H1 (cell line): ENCODE measurements around the gene XYLB. TPM values are rescaled to one million over a fixed set of nuclear protein-coding genes. Genes with fewer than 3 reads are reported as not detected.

ENCODE experiments used
- CTCF ChIA-PET: fragments of 300-600 bp; sonication (Branson Sonifier 250); formaldehyde crosslinking; loops from one replicate; lab custom pipeline; 2021; ENCODE audit not compliant: partially characterized antibody; lab: Charles Lee
- POLR2A ChIA-PET: fragments of 300-600 bp; sonication (Branson Sonifier 250); formaldehyde crosslinking; loops from one replicate; lab custom pipeline; 2021; ENCODE audit warnings: inconsistent platforms; ENCODE audit not compliant: partially characterized antibody; lab: Charles Lee
- DNase-seq, 2 experiments: peaks; one replicate each; pipeline versions ENCODE4 v3.0.0 to v3.0.0-alpha.2; 2010 to 2022; ENCODE audit warnings: low spot score in 2 of 2, low read depth in 1 of 2, mixed read lengths in 1 of 2
- FAIRE-seq: peaks from 2 replicates; lab custom pipeline; 2011; peaks lifted over from hg19 to GRCh38; lab: Jason Lieb, UNC
- H2AFZ ChIP-seq: 2 replicates; pipeline ENCODE4 v1.8.1; 2012; ENCODE audit warnings: low read length, inconsistent platforms
- H2AK5ac ChIP-seq: 2 replicates; pipeline ENCODE4 v1.6.1; 2013; ENCODE audit warnings: low read depth, low read length
- H2BK120ac ChIP-seq: replicated peaks from 2 replicates; pipeline ENCODE3; 2013; ENCODE audit warnings: low read depth, low read length, inconsistent platforms
- H2BK12ac ChIP-seq: 2 replicates; pipeline ENCODE4 v1.6.1; 2013; ENCODE audit warnings: low read depth, low read length
- H2BK15ac ChIP-seq: 2 replicates; pipeline ENCODE4 v1.6.1; 2013; ENCODE audit warnings: low read length
- H2BK20ac ChIP-seq: 2 replicates; pipeline ENCODE4 v1.6.1; 2013; ENCODE audit warnings: low read length
- H2BK5ac ChIP-seq: 2 replicates; pipeline ENCODE4 v1.6.1; 2013; ENCODE audit warnings: low read depth, low read length
- H3K14ac ChIP-seq: 2 replicates; pipeline ENCODE4 v1.6.1; 2013; ENCODE audit warnings: inconsistent platforms; ENCODE audit not compliant: insufficient read length
- H3K18ac ChIP-seq: 2 replicates; pipeline ENCODE4 v1.6.1; 2013; ENCODE audit warnings: low read length; ENCODE audit errors: extremely low read depth
- H3K23ac ChIP-seq: 2 replicates; pipeline ENCODE4 v1.6.1; 2013; ENCODE audit warnings: inconsistent platforms; ENCODE audit not compliant: insufficient read length
- H3K23me2 ChIP-seq: 2 replicates; pipeline ENCODE4 v1.6.1; 2013; ENCODE audit warnings: low read depth, low read length
- H3K27ac ChIP-seq: 2 replicates; pipeline ENCODE4 v1.6.1; 2011; ENCODE audit warnings: low read depth, low read length, inconsistent platforms
- H3K27me3 ChIP-seq, 4 experiments: replicated peaks in 1 of 4; 1 replicate in 1 of 4; 2 replicates in 3 of 4; pipeline versions ENCODE4 v1.6.1 to v1.8.1; 2011 to 2013; ENCODE audit warnings: low read length in 3 of 4, mild to moderate bottlenecking in 3 of 4, inconsistent platforms in 2 of 4, mixed read lengths in 2 of 4, moderate library complexity in 1 of 4; ENCODE audit not compliant: control insufficient read depth in 3 of 4, insufficient read depth in 3 of 4; ENCODE audit errors: extremely low read depth in 1 of 4
- H3K36me3 ChIP-seq, 4 experiments: 2 replicates each; pipeline versions ENCODE4 v1.6.1 to v1.8.1; 2011 to 2013; ENCODE audit warnings: mild to moderate bottlenecking in 4 of 4, low read length in 3 of 4, moderate library complexity in 2 of 4, control low read depth in 1 of 4, inconsistent platforms in 1 of 4; ENCODE audit not compliant: insufficient read depth in 4 of 4, control insufficient read depth in 2 of 4
- H3K4ac ChIP-seq: replicated peaks from 2 replicates; pipeline ENCODE3; 2013; ENCODE audit warnings: low read length, low read depth, mixed read lengths, inconsistent platforms; ENCODE audit not compliant: insufficient read length
- H3K4me1 ChIP-seq, 4 experiments: replicated peaks in 1 of 4; 1 replicate in 1 of 4; 2 replicates in 3 of 4; pipeline versions ENCODE4 v1.6.1 to v1.8.1; 2011 to 2013; ENCODE audit warnings: low read length in 3 of 4, inconsistent platforms in 2 of 4, mixed read lengths in 1 of 4; ENCODE audit not compliant: insufficient read depth in 4 of 4, control insufficient read depth in 3 of 4
- H3K4me2 ChIP-seq, 2 experiments: 2 replicates each; pipeline versions ENCODE4 v1.6.1 to v1.8.1; 2011 to 2013; ENCODE audit warnings: low read depth in 2 of 2, low read length in 2 of 2, control low read depth in 1 of 2, inconsistent platforms in 1 of 2, mild to moderate bottlenecking in 1 of 2; ENCODE audit not compliant: insufficient read depth in 1 of 2
- H3K4me3 ChIP-seq, 4 experiments: fragments of 200-600, 300-600 bp in 1 of 4; sonication (generic), shearing (Covaris generic), sonication (Bioruptor Twin) in 1 of 4; 2 replicates each; pipeline versions ENCODE4 v1.5.1 to v1.8.1; 2011 to 2016; ENCODE audit warnings: low read length in 4 of 4, low read depth in 3 of 4, control low read depth in 2 of 4, inconsistent platforms in 2 of 4, mild to moderate bottlenecking in 2 of 4, mixed read lengths in 1 of 4, moderate library complexity in 1 of 4; ENCODE audit not compliant: insufficient read depth in 2 of 4; ENCODE audit errors: extremely low read depth in 1 of 4
- H3K56ac ChIP-seq: replicated peaks from 2 replicates; pipeline ENCODE3; 2013; ENCODE audit warnings: low read depth, mild to moderate bottlenecking, mixed read lengths, low read length, inconsistent platforms; ENCODE audit not compliant: insufficient read length
- H3K79me1 ChIP-seq: 2 replicates; pipeline ENCODE4 v1.6.1; 2013; ENCODE audit warnings: low read depth, low read length, control low read depth
- H3K79me2 ChIP-seq, 2 experiments: 2 replicates each; pipeline versions ENCODE4 v1.6.1 to v1.8.1; 2012 to 2013; ENCODE audit warnings: low read length in 2 of 2, mild to moderate bottlenecking in 2 of 2, inconsistent platforms in 1 of 2; ENCODE audit not compliant: insufficient read depth in 2 of 2, control insufficient read depth in 1 of 2
- H3K9ac ChIP-seq, 4 experiments: replicated peaks in 1 of 4; 1 replicate in 1 of 4; 2 replicates in 3 of 4; pipeline versions ENCODE4 v1.6.1 to v1.8.1; 2011 to 2013; ENCODE audit warnings: low read depth in 3 of 4, low read length in 3 of 4, control low read depth in 2 of 4, mild to moderate bottlenecking in 2 of 4, moderate library complexity in 2 of 4, inconsistent platforms in 1 of 4; ENCODE audit errors: extremely low read depth in 1 of 4
- H3K9me3 ChIP-seq, 2 experiments: 2 replicates each; pipeline versions ENCODE4 v1.6.1 to v1.8.1; 2012 to 2013; ENCODE audit warnings: mild to moderate bottlenecking in 2 of 2, moderate library complexity in 2 of 2, control low read depth in 1 of 2, inconsistent platforms in 1 of 2, low read depth in 1 of 2, low read length in 1 of 2, mixed read lengths in 1 of 2; ENCODE audit not compliant: insufficient read depth in 2 of 2
- H4K20me1 ChIP-seq, 2 experiments: replicated peaks in 1 of 2; 2 replicates each; pipeline versions ENCODE3 to v1.8.1; 2011 to 2013; ENCODE audit warnings: inconsistent platforms in 2 of 2, low read length in 2 of 2, mild to moderate bottlenecking in 1 of 2; ENCODE audit not compliant: insufficient read depth in 2 of 2, control insufficient read depth in 1 of 2
- H4K5ac ChIP-seq: 2 replicates; pipeline ENCODE4 v1.6.1; 2013; ENCODE audit warnings: low read length, low read depth, mixed read lengths, inconsistent platforms; ENCODE audit not compliant: insufficient read length
- H4K8ac ChIP-seq: 2 replicates; pipeline ENCODE4 v1.8.0; 2013; ENCODE audit warnings: mild to moderate bottlenecking, moderate library complexity, low read length, inconsistent platforms; ENCODE audit not compliant: insufficient read depth; ENCODE audit errors: extremely low read depth
- H4K91ac ChIP-seq: replicated peaks from 2 replicates; pipeline ENCODE3; 2013; ENCODE audit warnings: low read length, mixed read lengths, inconsistent platforms; ENCODE audit not compliant: insufficient read length
- BACH1 ChIP-seq: IDR thresholded peaks from 2 replicates; pipeline ENCODE4 v1.6.1; 2012; ENCODE audit warnings: low read length, improper control_type of control experiment
- BRCA1 ChIP-seq: IDR thresholded peaks from 2 replicates; pipeline ENCODE4 v1.6.1; 2012; ENCODE audit warnings: low read depth, low read length, improper control_type of control experiment
- EZH2 ChIP-seq: fragments of 200-600 bp; sonication (generic); IDR thresholded peaks from 2 replicates; pipeline ENCODE4 v1.7.1; 2012; ENCODE audit warnings: low read depth, mild to moderate bottlenecking, moderate library complexity, low read length, inconsistent platforms; ENCODE audit not compliant: severe bottlenecking
- GTF2F1 ChIP-seq: IDR thresholded peaks from 2 replicates; pipeline ENCODE4 v1.6.1; 2012; ENCODE audit warnings: low read depth, low read length, improper control_type of control experiment, borderline replicate concordance
- POLR2A ChIP-seq, 2 experiments: IDR thresholded peaks; 1 replicate in 1 of 2; 2 replicates in 1 of 2; pipeline ENCODE4 v1.6.1; 2011; ENCODE audit warnings: low read depth in 2 of 2, low read length in 2 of 2, mild to moderate bottlenecking in 2 of 2; ENCODE audit errors: control extremely low read depth in 1 of 2
- SAP30 ChIP-seq: fragments of 300-600 bp; sonication (generic); IDR thresholded peaks from 2 replicates; pipeline ENCODE4 v1.7.1; 2012; ENCODE audit warnings: low read length, moderate library complexity, mild to moderate bottlenecking, inconsistent platforms; ENCODE audit not compliant: insufficient read depth, insufficient replicate concordance
- SIN3A ChIP-seq, 2 experiments: IDR thresholded peaks in 1 of 2; conservative IDR thresholded peaks in 1 of 2; 2 replicates each; pipeline ENCODE4 v1.6.1; 2011 to 2012; ENCODE audit warnings: low read length in 2 of 2, improper control_type of control experiment in 1 of 2, low read depth in 1 of 2, mild to moderate bottlenecking in 1 of 2
- TAF1 ChIP-seq: IDR thresholded peaks from 2 replicates; pipeline ENCODE4 v1.6.1; 2011; ENCODE audit warnings: mild to moderate bottlenecking, low read depth, low read length
- TBP ChIP-seq: IDR thresholded peaks from 2 replicates; pipeline ENCODE4 v1.6.1; 2011; ENCODE audit warnings: low read depth, low read length, improper control_type of control experiment
- TCF12 ChIP-seq: IDR thresholded peaks from 2 replicates; pipeline ENCODE4 v1.6.1; 2011; ENCODE audit warnings: low read depth, mild to moderate bottlenecking, low read length
- WGBS, 2 experiments: shearing (Covaris generic) in 1 of 2; methylation state at CpG; one replicate each; pipeline versions ENCODE4 v1.1.6 to v1.1.7; 2013 to 2015; ENCODE audit warnings: low lambda C conversion rate in 2 of 2, mixed read lengths in 2 of 2, inconsistent platforms in 1 of 2, low coverage in 1 of 2, missing lambda C conversion rate in 1 of 2; ENCODE audit not compliant: insufficient replicate concordance in 2 of 2, insufficient coverage in 1 of 2, insufficient read length in 1 of 2; ENCODE audit errors: extremely low coverage in 1 of 2, missing lambda C conversion rate in 1 of 2; 5-methylcytosine and 5-hydroxymethylcytosine counted together
- polyA plus RNA-seq, 7 experiments: library from polyadenylated mRNA; depleted of rRNA in 3 of 7; stranded (reverse) in 5 of 7; unstranded in 2 of 7; fragments of >200 nt in 5 of 7; fragments of 200-250 nt in 2 of 7; gene quantifications; 1 replicate in 5 of 7; 2 replicates in 1 of 7; 4 replicates in 1 of 7; pipeline versions ENCODE4 v1.2.1 to v1.2.3, GENCODE V29; 2011 to 2013; ENCODE audit warnings: missing spikeins in 2 of 7, mixed read lengths in 2 of 7
- total RNA-seq: library from RNA; stranded (reverse); fragmentation: NEBNext Ultra II Directional; extraction: Animal tissue kit (Norgen Biotek cat#: 25700); gene quantifications from 2 replicates; pipeline ENCODE4 v1.2.1, GENCODE V29; 2021
- TF ChIP-seq, protein P1 (sequence below), 3 experiments: IDR thresholded peaks; 1 replicate in 2 of 3; 2 replicates in 1 of 3; pipeline versions ENCODE4 v1.5.1 to v1.6.1; 2011; ENCODE audit warnings: low read length in 3 of 3, mild to moderate bottlenecking in 3 of 3, inconsistent platforms in 2 of 3, low read depth in 1 of 3, moderate library complexity in 1 of 3; ENCODE audit not compliant: insufficient read depth in 1 of 3; ENCODE audit errors: control extremely low read depth in 1 of 3
- TF ChIP-seq, protein P2 (sequence below): IDR thresholded peaks from 2 replicates; pipeline ENCODE4 v1.6.1; 2012; ENCODE audit warnings: inconsistent platforms

The XYLB gene
- total and polyA plus RNA-seq, 2 of the 8 experiments (the other 6 are each of a cell fraction or from before 2014, with no cell fraction given), result 1.7 to 5.5 TPM

DNA sequence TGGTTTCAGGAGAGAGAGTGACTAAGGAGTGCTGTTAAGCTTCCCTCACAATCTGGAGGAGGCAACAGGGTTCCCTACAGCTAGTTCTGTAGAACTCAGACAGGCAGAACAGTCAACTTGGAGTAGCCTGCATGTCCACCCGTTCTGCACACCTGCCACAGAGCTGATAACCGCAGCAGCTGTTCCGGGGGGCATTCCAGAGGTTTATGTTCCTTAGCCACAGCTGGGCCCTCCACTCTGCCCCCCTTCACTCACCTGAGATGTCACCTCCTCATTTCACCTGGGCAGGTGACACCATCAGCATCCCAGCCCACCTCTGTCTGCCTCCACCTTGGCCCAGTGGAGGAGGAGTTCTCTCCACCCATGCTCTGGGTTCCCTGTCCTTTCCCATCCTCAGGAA, 22.6 kb downstream of the XYLB start:
- Histone ChIP-seq H3K79me2 (no peaks in the 10 kb centered on the region), H2BK12ac (no peak overlapping the region), H3K36me3 (peaks cover 0 to 8% (median 5%) of the 10 kb centered on the region in 4 experiments; a peak in 3 of 8 replicates), H4K20me1 (no peaks in the 10 kb centered on the region), H3K27ac (no peak overlapping the region), H2BK15ac (no peak overlapping the region), H3K4me1 (no peaks in the 10 kb centered on the region; a peak in 1 of 7 replicates), H2BK120ac (no peak overlapping the region), H2BK5ac (no peak overlapping the region), H4K5ac (no peak overlapping the region), H3K27me3 (no peaks in the 10 kb centered on the region), H3K9me3 (peaks cover 4 to 8% of the 10 kb centered on the region in 2 experiments; a peak in 2 of 4 replicates), H3K23ac (no peak overlapping the region), H4K8ac (no peak overlapping the region), H3K9ac (no peak overlapping the region), H3K18ac (no peak overlapping the region), H3K4ac (no peak overlapping the region), H3K56ac (no peak overlapping the region), H2AFZ (no peak overlapping the region), H2AK5ac (no peak overlapping the region), H3K14ac (no peak overlapping the region), H3K4me3 (no peak overlapping the region), H3K4me2 (no peak overlapping the region), H3K79me1 (no peaks in the 10 kb centered on the region), H3K23me2 (no peaks in the 10 kb centered on the region), H2BK20ac (no peak overlapping the region), H4K91ac (no peak overlapping the region)
- ChIA-PET CTCF (interaction anchor here (1.0 to 1.8 kb wide), 4 partner anchors 9 to 111 kb away, joined by 4 to 13 read pairs (median 6); partner anchors contain the start of gene XYLB), POLR2A (no interaction called here)
- DNase-seq, result no peak
- FAIRE-seq, result no peak
- WGBS, 2 experiments, result 92% methylated on average over 3 of the region's 3 CpGs; no CpG with 5 or more reads in 1 of the 2 experiments
- TF ChIP-seq GTF2F1 (no peak), BRCA1 (no peak), TAF1 (no peak), POLR2A (IDR thresholded peaks at IDR 0.05; ENCODE audit: control extremely low read depth in 1 of 2, low read depth in 2 of 2, low read length in 2 of 2) (no peak), SIN3A (conservative IDR thresholded peaks at IDR 0.05 in 1 of 2, IDR thresholded peaks at IDR 0.05 in 1 of 2; ENCODE audit: low read depth in 1 of 2, low read length in 2 of 2) (no peak), TBP (no peak), TCF12 (no peak), SAP30 (no peak), BACH1 (no peak), EZH2 (no peak)
- TF ChIP-seq, protein P1, sequence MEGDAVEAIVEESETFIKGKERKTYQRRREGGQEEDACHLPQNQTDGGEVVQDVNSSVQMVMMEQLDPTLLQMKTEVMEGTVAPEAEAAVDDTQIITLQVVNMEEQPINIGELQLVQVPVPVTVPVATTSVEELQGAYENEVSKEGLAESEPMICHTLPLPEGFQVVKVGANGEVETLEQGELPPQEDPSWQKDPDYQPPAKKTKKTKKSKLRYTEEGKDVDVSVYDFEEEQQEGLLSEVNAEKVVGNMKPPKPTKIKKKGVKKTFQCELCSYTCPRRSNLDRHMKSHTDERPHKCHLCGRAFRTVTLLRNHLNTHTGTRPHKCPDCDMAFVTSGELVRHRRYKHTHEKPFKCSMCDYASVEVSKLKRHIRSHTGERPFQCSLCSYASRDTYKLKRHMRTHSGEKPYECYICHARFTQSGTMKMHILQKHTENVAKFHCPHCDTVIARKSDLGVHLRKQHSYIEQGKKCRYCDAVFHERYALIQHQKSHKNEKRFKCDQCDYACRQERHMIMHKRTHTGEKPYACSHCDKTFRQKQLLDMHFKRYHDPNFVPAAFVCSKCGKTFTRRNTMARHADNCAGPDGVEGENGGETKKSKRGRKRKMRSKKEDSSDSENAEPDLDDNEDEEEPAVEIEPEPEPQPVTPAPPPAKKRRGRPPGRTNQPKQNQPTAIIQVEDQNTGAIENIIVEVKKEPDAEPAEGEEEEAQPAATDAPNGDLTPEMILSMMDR (IDR thresholded peaks at IDR 0.05; ENCODE audit: control extremely low read depth in 1 of 3, insufficient read depth in 1 of 3, low read depth in 1 of 3, low read length in 3 of 3), result no peak
- TF ChIP-seq, protein P2, sequence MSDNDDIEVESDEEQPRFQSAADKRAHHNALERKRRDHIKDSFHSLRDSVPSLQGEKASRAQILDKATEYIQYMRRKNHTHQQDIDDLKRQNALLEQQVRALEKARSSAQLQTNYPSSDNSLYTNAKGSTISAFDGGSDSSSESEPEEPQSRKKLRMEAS, result no peak
